HG03066 (cell line): ENCODE data around the gene PPFIA1.

Experiments used
- ATAC-seq: cut with Tn5 transposase; IDR thresholded peaks from one replicate; pipeline ENCODE4 v1.9.1; 2021; ENCODE audit warnings: low read depth; ENCODE audit not compliant: unreplicated experiment

PPFIA1 gene

DNA sequence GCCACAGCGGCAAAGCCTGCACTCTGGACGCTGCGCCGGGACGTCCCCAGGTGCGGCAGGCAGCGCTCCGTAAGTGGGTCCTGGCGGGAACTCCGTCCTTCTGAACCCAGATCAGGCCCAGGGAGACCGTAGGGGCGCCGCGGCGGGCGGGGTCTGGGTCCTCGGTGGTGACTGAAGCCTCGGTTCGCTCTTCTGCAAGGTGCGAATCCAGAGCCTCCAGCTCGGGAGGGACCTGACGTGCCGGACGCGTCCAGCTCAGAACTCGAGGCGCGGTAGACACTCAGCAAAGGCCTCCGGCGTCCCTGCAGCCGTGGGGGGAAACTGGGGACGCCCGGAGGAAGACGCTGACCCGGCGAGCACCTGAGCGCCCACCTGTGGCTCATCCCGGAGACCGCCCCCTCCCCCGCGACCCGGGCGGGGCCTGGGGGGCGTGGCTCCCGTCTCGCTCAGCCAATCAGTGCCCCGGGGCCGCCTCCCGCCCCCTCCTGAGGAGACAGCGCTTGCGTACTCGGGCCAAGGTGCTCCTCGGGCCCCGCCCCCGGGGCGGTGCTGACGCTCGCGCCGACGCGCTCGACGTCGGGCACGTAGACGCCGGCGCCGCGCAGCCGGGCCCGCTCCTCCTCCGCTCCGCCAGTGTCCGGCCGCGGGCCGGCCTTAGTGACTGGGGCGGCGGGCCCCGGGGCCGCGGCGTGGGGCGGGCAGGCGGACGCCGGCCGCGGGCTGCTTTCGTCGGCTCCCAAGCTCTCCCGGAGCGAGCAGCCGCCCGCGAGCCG lies at the start of gene PPFIA1:
Gene PPFIA1, plus strand, starts transcription at position 587 of the 773 bp plus-strand sequence. CDS start 1,483 bp downstream, outside the sequence.
- ATAC-seq: peak; percentile 89

DNA sequence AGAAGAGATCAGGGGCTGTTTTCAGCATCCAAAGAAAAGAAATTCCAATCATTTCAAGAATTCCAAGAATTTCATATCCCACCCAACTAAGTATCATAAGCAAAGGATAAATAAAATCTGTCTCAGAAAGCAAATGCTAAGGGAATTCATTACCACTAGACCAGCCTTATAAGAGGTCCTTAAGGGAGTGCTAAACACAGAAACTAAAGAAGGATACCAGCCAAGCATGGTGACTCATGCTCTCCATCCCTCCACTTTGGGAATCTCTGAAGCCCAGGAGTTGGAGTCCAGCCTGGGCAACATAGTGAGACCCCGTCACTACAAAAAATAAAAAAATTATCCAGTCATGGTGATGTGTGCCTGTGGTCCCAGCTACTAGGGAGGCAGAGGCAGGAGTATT lies 49.6 kb upstream of the PPFIA1 start:
- ATAC-seq: no peak

DNA sequence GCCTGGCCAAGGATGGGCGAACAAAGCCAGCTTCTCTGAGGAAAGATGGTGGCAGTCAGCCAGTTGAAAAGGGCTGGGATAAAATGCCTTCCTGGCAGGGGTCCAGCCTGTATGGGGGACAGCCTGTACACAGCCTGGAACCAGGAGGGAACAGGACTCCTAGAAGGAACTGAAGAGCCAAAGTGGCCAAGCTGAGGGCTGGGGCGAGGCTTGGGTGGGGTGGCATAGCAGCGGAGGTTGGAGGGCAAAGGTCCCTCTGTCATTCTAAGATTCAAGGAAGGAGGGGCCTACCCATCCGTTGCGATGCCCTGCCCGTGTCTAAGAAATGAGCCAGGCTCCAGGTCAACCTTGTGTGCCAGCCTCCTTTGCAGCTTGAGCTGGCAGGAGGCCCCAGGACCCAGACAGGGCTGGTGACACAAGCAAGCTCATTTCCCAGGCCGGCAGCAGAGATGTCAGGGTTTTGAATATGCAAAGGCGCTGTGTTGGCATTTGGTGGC lies 44.8 kb upstream of the PPFIA1 start:
- no peak for ATAC-seq

DNA sequence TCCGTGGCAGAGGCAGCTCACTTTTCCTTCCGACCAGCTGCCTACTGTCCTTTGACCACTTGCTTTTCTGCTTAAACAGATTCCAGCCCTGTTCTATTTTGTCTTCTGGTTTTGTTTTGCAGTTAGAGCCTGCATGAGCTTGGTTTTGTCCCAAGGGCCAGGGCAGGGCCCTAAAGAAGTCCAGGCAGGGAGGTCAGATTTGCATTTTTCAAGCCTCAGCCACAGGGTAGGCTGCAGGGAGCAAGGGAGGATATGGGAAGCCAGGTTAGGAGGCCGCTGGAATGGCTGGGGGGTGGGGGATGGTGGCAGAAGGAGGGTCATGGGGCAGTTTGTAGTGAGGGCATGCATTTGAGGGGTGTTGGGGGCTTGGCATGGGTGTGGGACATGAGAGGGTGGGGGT lies 44.3 kb upstream of the PPFIA1 start:
- ATAC-seq: no peak

DNA sequence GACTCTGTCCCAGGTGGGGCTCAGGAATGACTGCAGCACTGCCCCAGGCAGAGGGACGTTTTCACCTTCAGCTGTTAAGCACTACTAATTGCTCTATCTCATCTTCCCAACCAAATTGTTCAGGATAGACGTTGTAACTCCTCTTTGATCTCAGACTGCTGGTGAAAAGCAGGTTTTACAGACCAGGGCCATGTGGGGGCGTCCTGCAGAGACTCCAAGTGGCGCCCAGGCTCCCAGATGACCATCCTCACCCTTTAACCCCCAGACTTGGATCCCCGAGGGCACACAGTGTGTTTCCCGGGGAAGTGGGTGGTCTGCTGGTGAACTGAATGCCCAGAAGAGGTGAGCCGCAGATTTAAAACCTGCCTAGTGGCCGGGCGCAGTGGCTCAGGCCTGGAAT lies 43.5 kb upstream of the PPFIA1 start:
- ATAC-seq: no peak

DNA sequence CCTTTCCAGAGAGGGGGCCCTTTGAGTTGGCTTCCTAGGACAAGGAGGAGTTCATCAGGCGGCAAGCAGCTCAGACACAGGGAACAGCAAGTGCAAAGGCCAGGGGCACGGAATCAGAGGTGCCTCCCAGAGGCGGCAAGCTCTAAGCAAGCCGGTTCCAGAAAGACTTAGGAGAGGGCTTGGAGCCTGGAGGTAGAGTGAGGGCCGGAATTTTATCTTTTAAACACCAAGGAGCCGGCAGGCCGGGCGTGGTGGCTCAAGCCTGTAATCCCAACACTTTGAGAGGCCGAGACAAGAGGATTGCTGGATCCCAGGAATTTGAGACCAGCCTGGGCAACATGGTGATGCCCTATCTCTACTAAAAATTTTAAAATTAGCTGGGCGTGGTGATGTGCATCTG lies 40.8 kb upstream of the PPFIA1 start:
- ATAC-seq: no peak

DNA sequence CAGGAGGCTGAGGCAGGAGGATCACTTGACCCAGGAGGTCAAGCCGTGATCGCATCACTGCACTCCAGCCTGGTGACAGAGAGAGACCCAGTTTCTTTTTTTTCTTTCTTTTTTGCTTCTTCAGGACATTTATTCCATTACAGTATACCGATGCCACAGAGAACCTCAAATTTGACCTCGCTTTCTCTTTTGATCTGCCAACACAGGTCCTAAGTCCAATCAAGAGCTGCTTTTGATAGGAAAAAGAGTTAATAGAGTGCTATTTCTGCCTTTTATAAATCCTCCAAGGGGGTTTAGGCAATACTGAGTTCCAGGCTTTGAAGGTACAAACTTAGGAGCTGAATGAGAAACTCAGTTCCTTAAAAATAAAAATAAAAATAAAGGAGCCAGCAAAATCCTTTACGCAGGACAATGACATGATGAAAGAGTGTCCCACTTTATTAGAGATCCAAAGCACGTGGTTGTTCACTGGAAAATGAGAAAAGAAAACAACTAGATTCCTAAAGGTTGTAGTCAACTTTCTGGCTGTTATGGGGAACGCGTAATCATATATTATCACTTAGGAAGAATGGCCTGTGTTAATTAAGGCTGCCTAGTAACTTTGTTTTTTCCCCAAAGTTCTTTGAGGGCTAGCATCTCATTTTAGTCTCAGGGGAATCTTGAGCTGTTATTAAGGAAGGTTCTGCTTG lies 40.2 kb upstream of the PPFIA1 start:
- ATAC-seq: no peak

DNA sequence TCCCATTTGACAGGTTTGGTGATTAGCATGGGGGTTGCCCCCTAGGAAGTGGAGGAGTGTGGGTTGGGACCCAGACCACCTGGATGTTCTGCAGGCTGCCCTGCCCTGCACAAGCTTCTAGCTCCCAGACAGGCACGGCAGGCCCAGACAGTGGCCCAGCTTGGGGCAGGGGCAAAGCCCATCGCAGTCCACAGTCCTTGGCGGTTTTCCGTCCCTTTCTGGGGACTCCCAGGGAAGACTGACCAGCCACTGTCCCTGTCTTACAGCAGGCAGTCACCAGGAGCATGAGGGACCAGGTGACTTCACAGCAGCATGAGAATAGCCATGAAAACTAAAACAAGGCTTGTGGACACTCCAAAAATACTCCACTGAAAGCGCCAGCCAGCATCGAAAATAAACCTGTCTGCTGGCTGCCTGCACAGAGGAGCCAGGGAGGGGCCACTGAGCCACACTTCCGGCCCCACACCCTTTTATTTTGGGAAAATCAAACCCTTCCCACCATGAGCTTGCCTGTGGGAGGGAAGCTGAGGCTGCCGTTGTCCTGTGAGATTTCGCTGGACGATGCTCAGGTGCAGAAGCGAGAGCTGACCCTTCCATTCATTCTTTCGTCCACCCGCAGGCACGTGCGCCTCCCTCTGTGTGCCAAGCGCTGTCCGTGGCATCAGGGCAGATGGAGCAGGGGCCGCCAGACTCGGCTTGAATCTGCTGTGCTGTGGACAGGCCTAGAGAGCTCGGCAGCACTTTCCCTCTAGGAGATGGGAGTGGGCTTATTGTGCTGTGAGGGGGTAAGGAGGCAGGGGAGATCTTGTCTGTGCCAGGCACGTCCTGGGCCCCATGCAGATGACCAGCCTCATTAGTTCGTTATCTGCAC lies 39.4 kb upstream of the PPFIA1 start:
- ATAC-seq: no peak

DNA sequence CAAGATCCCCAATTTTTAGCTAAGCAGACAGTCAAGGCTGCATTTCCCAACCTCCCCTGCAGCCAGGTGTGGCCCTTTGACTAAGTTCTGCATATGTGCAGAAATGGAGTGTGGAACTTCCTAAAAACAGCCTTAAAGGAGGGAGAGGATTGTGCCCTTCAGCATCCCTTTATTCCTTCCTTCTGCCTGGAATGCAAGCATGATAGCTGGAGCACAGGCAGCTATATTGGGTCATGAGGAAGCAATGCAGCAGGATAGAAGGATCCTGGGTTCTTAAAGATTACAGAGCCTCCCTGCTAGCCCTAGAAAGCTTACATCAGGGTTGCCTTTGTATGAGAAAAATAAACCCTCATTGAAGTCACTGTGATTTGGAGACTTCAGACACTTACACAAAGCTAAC lies 37.5 kb upstream of the PPFIA1 start:
- no peak for ATAC-seq

DNA sequence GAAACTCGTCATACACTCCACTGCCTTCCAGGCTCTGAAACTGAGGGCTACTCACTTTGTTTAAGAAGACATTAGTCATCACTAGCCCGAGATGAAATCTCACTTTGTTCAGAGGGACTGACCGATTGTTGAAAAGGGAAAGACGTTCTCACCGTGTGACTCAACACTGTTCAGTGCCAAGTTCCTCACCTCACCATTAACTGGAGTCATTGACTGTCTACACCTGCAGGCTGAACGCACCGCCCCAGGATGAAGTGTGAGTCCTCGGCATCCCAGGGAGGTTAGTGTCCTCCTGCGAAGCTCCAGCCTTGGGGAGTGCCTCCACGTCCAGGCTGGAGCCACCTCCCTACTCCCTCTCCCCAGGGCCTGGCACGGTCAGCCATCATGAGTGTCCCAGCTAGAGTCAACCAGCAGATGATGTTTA lies 37.0 kb upstream of the PPFIA1 start:
- no peak for ATAC-seq

DNA sequence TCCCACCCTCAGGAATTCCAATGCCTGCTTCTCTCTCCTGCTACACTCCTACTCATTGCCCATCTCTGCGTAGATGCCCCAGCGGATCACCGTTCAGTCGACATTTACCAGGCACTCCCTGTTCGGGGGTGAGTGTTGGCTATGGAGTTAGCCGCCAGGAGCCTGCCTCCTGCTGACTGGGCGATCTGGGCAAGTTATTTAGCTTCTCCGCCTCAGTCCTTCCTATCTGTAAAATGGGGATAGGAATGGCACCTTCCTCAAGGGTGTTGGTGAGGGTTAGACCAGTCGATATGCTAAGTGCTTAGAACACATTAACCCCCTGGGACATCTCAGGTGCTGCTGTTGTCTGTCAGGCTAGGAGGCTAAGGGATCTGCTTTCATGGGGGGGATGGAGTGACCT lies 36.5 kb upstream of the PPFIA1 start:
- ATAC-seq: no peak

DNA sequence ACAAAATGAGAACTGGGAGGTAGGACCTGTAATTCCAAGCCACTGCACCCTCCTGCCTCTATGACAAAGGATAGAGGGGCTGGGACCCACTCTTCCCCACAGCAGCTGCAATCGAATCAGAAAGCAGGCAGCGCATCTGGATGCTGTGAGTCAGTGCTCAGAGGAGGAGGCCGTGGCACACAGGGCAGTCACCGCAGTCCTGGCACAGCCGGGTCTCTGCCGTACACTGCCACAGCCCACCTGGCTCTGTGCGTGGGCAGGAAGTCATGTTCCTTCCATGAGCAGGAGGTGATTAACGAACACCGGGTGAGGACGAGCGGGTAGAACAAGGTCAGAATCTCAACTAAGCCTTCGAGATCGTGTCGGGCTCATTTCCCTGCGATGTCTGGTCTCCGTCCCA lies 30.2 kb upstream of the PPFIA1 start:
- ATAC-seq: no peak

DNA sequence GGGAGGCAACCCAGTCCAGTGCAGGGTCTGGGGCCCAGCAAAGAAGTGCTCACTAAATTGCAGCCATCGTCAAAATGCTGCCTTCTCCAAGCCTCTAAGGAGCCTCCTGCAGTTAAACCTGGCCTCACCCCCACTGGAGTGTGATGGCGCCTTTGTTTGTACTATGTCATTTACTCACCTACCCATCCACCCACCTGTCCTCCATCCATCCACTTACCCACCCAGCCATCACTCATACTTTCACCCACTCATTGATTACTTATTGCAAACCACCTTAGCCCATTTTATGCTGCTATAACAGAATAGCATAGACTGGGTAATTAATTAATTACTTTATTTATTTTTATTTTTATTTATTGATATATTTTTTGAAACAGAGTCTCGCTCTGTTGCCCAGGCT lies 28.8 kb upstream of the PPFIA1 start:
- no peak for ATAC-seq

DNA sequence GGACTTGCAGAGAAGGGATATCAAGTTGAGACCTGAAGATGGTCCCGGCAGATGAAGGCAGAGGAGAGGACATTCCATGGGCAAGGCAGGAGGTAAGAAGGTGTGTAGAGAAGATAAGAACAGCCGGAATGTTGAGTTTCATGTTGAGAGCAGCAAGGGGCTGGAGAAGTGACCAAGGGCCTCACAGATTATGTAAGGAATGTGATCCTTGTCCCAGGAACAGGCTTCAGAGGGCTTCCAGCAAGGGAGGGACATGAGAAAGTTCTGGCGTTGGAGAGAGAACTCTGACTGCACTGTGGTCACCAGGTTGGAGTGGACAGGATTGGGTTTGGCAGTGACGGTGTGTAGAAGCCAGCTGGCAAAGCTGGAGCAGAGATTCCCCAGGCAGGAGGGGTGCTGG lies 27.6 kb upstream of the PPFIA1 start:
- ATAC-seq: no peak

DNA sequence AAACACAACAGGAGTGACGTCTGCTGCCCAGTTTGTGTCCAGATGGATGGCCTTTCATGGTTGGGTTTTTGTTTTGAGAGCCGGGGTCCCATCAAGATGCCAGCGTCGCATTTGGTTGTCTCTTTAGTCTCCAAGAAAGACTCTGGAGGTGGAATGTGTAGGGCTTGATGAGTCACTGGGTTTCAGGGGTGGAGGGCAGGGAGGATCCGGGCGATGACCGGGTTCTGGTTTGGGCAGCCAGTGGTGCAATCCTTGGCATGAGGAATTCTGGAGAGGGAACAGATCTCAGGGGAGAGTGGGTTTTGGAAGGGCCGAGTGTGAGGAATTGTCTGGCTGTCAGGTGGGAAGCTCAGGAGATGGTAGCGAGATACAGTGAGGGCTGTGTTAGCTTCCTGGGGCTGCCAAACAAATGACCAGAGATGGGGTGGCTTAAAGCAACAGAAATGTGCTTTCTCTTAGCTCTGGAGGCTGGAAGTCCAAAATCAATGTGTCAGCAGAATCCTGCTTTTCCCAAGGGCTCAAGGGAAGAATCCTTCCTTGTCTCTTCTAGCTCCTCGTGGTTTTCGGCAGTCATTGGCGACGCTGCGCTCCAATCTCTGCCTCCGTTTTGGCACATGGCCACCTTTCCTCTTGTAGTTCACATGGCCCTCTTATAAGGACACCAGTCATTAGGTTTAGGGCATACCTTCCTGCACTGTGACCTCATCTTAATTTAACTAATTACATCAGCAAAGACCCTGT lies 26.4 kb upstream of the PPFIA1 start:
- no peak for ATAC-seq

DNA sequence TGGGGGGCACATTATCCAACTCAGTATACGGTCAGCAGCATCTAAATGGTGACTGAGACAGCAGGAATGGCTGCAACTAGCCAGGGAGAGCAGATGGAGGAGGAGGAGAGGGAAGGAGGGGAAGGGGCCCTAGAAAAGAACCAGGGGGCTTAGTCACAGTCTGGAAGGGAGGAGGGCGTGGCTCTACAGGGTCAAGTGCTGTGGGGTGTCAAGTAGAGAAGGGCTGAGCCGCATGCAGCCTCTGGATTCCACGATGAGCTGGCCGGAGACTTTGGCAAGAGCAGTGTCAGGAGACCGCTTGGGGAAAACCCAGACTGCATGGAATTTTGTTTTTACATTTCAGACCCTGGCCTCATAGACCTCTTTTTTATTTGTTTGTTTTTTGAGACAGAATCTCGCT lies 25.8 kb upstream of the PPFIA1 start:
- no peak for ATAC-seq

DNA sequence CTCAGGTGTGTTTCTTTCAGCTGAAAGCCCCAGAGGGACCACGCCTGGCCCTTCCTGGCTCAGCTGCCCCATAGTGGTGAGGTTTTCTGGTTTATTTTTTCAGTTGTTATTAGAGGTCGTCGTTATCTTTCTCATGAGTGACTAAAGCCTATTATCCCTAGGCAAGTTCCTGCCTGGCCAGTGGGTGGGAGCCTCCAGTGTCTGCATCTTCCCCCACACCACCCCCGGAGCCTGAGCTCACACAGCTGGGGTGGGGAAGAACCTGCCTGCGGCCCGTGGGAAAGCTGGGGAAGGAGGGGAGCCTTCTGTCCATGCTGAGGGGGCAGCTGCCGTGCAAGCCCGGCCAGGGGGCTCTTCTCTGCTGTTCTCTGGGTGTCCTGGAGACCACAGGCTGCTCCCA lies 24.3 kb upstream of the PPFIA1 start:
- no peak for ATAC-seq

DNA sequence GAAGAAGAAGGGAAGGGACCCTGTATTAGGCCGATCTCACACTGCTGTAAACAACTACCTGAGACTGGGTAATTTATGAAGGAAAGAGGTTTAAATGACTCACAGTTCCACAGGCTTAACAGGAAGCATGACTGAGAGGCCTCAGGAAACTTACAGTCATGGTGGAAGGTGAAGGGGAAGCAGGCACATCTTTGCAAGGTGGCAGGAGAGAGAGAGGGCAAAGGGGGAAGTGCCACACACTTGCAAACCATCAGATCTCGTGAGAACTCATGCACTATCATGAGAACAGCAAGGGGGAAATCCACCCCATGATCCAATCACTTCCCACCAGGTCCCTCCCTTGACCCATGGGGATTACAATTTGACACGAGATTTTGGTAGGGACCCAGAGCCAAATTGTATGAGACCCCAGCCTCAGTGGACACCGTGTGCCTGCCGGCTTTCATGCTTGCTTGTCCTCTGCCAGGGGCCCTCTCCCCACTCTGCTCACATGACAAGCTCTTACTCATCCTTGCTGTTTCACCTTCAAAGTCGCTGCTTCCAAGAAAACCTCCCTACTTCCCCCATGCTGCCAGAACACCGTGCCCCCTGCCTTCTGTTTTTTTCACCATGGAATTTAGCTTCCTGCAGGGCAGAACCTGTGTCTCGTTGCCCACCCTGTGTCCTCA lies 23.3 kb upstream of the PPFIA1 start:
- no peak for ATAC-seq

DNA sequence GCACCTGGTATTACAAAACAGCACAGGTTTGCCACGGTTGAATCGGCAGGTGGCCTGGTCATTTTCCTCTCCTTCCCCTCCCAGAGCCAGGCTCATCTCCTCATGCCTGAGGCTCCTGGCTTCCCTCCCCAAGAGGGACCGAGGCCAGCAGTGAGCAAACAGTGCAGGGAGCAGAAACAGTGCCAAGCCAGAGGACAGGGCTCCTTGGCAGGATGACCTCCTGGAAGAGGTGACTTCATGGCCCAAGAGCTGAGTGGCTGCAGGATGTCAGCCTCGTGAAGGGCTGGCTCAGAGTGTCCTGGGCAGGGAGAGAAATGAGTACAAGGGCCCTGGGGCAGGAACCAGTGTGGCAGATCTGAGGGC lies 22.8 kb upstream of the PPFIA1 start:
- no peak for ATAC-seq
